D721Med (cell line): ENCODE data around the gene RAD50.

Experiments
- DNase-seq: peaks from one replicate; pipeline ENCODE4 v3.0.0; 2011; ENCODE audit warnings: low spot score; ENCODE audit not compliant: insufficient read length
- FAIRE-seq: peaks from 2 replicates; lab custom pipeline; 2011; peaks lifted over from hg19 to GRCh38; lab: Jason Lieb, UNC
- TF ChIP-seq, protein P1 (sequence below): IDR thresholded peaks from 2 replicates; pipeline ENCODE4 v1.5.1; 2012; ENCODE audit warnings: mild to moderate bottlenecking, control low read depth; ENCODE audit not compliant: insufficient read depth; ENCODE audit errors: missing control alignments

Gene RAD50

DNA sequence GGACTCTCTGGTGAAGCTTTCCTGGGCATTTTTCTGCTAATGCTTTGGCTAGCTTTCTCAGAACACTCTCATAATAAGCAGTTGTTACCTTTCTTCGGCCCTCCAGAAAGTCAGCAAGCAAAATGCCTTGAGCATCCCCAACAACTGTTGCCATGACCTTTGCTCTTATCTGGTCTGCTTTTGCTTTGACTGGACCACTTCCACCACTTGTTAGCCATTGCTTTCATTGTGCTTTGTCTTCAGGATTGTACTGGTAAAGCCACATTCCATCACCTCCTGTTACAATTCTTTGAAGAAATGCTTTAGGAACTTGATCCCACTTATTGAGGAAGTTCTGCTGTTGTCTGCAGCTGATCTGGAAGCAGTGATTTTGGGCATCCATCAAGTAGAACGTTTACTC is 35.7 kb downstream of the RAD50 start:
- FAIRE-seq (no peak), DNase-seq (no peak)
- TF ChIP-seq, protein P1, sequence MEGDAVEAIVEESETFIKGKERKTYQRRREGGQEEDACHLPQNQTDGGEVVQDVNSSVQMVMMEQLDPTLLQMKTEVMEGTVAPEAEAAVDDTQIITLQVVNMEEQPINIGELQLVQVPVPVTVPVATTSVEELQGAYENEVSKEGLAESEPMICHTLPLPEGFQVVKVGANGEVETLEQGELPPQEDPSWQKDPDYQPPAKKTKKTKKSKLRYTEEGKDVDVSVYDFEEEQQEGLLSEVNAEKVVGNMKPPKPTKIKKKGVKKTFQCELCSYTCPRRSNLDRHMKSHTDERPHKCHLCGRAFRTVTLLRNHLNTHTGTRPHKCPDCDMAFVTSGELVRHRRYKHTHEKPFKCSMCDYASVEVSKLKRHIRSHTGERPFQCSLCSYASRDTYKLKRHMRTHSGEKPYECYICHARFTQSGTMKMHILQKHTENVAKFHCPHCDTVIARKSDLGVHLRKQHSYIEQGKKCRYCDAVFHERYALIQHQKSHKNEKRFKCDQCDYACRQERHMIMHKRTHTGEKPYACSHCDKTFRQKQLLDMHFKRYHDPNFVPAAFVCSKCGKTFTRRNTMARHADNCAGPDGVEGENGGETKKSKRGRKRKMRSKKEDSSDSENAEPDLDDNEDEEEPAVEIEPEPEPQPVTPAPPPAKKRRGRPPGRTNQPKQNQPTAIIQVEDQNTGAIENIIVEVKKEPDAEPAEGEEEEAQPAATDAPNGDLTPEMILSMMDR = no peak

DNA sequence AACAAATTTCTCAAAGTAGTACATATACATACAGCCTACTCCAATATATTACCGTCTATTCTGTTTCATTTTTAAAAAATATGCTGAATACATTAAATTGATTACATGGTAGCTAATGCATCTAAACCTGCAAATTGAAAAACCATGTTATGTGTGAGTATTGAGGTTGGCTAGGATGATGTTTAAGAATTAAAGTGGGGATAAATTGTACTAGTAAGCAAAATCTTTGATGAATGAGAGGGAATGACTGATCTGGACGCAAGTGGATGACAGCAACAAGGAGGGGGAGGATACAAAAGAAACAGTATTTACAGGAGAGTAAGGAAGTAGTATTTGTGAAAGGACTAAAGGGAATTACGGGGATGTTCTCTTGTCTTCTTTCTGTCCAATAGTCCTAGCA is 37.4 kb downstream of the RAD50 start:
- FAIRE-seq (no peak), DNase-seq (no peak)
- TF ChIP-seq, protein P1 = no peak

DNA sequence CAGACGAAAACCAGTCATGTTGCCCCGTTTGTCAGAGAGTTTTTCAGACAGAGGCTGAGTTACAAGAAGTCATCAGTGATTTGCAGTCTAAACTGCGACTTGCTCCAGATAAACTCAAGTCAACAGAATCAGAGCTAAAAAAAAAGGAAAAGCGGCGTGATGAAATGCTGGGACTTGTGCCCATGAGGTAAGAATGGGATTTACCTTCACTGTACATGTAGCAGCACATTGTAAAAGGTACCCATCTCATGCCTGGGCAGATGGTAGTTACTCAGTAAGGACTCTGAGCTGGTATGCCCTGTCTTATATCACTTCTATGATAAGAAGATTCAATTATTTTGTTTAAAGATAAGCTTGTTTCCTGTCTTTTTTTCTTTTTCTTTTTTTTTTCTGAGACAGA is 38.8 kb downstream of the RAD50 start:
- FAIRE-seq = no peak
- TF ChIP-seq, protein P1 = no peak
- no peak for DNase-seq

DNA sequence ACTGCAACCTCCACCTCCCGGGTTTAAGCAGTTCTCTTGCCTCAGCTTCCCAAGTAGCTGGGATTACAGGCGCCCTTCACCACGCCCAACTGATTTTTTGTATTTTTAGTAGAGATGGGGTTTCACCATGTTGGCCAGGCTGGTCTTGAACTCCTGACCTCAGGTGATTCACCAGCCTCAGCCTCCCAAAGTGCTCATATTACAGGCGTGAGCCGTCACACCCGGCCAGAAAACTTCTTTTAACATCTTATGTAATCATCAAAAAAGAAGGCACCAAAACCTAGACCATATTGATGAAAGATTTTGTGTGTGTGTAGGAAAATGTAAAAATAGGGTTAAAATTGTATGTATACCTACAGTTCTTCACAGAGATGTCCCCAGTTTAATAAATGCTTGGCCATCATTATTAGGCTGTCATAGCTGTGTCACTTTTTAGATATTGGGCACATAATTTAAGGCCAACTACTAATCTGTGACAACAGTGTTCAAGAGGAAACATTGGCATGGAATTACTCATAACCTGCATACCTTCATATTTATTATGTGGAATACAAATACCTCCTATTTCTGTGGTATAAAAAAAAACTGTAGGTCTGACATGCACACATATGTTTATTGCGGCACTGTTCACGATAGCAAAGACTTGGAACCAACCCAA is 44.4 kb downstream of the RAD50 start:
- TF ChIP-seq, protein P1 = no peak
- no peak for FAIRE-seq
- no peak for DNase-seq

DNA sequence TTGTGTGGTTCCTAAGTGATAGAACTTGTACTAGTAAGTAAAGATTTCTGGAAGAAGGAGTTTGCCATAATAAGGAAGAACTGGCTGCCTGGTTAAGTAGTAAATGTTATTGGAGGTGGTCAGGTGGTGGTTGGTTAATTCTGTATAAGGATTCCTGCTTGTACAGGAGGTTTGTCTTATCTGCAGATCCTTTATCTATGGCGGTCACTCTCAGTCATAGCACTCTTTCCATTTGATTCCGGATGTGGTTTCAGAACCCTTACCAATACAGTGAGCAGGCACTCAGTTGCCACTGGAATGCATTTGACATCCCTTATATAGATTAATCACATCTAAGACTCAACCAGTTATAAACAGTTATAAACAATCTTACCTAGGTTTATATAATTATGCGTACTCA is 50.3 kb downstream of the RAD50 start:
- TF ChIP-seq, protein P1 = no peak
- no peak for DNase-seq

DNA sequence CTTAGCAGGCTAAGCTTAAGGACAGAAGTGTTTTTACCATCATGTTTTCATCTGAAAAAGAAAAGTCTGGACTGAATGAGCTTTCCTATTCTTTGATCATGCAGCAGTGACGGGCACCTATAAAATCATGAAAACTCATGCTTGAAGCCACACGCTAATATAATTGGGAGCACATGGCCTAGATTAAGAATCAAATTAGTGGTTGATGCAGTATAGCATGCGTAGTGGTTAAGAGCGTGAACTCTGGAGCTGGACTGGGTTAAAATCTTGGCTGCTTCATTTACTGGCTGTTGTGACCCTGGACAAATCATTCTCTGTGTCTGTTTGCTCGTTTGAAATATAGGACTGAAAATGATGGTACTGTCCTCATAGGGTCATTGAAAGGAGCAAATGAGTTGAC is 51.3 kb downstream of the RAD50 start:
- FAIRE-seq = no peak

More for the DNA sequence above, 50.3 kb downstream of the RAD50 start:
- no peak for FAIRE-seq

DNA sequence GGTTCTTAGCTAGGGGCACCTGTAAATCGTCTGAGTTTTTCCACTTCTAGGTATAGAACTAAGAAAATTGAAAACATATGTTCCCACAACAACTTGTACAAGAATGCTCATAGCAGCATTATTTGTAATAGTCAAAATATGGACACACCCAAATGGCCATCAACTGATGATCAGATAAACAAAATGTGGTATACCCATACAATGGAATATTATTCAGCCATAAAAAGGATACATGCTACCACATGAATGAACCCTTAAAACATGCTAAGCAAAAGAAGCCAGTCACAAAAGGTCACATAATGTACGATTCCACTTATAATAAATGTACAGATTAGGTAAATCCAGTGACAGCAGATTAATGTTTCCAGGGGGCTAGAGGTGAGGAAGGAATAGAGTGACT is 55.2 kb downstream of the RAD50 start:
- DNase-seq = no peak
- TF ChIP-seq, protein P1 = no peak
- FAIRE-seq = no peak

More for the DNA sequence above, 51.3 kb downstream of the RAD50 start:
- TF ChIP-seq, protein P1 = no peak
- no peak for DNase-seq
